ENCODE data around the gene CTDP1.

The CTDP1 gene

GRCh38 chr18:79772108-79772864 lies 92.7 kb downstream of the CTDP1 start:
- TF ChIP-seq FOXP2 (optimal IDR thresholded peaks at IDR 0.05; ENCODE audit: control extremely low read depth, extremely low read length, insufficient read depth) (no peak), EZH2 (IDR thresholded peaks at IDR 0.05) (no peak), POLR2AphosphoS5 (IDR thresholded peaks at IDR 0.05; ENCODE audit: borderline replicate concordance, low read depth, low read length) (no peak)
- Histone ChIP-seq H3K36me3 (ENCODE audit: insufficient read depth, low read length) (no peaks in the 10 kb centered on the region), H3K4me3 (no peak overlapping the region), H3K9ac (ENCODE audit: insufficient read length) (no peak overlapping the region), H3K27ac (no peak overlapping the region), H3K9me3 (ENCODE audit: low read depth, low read length) (no peaks in the 10 kb centered on the region)
- DNase-seq (ENCODE audit: low read depth, low spot score), result no peak

GRCh38 chr18:79772865-79773696 lies 93.5 kb downstream of the CTDP1 start:
- no peak overlapping the region for H3K4me3 ChIP-seq
- DNase-seq (ENCODE audit: low read depth, low spot score), result no peak
- no peaks in the 10 kb centered on the region for H3K36me3 ChIP-seq (ENCODE audit: insufficient read depth, low read length)
- H3K27ac ChIP-seq, result no peak overlapping the region
- no peak for TF ChIP-seq POLR2AphosphoS5 (IDR thresholded peaks at IDR 0.05; ENCODE audit: borderline replicate concordance, low read depth, low read length)
- no peak for TF ChIP-seq EZH2 (IDR thresholded peaks at IDR 0.05)
- no peak for TF ChIP-seq FOXP2 (optimal IDR thresholded peaks at IDR 0.05; ENCODE audit: control extremely low read depth, extremely low read length, insufficient read depth)
- no peaks in the 10 kb centered on the region for H3K9me3 ChIP-seq (ENCODE audit: low read depth, low read length)
- H3K9ac ChIP-seq (ENCODE audit: insufficient read length), result no peak overlapping the region

GRCh38 chr18:79774111-79774510 lies 94.5 kb downstream of the CTDP1 start:
- Histone ChIP-seq H3K9me3 (ENCODE audit: low read depth, low read length) (no peaks in the 10 kb centered on the region), H3K4me3 (no peak overlapping the region), H3K36me3 (ENCODE audit: insufficient read depth, low read length) (no peaks in the 10 kb centered on the region), H3K9ac (ENCODE audit: insufficient read length) (no peak overlapping the region), H3K27ac (no peak overlapping the region)
- DNase-seq (ENCODE audit: low read depth, low spot score), result no peak
- TF ChIP-seq POLR2AphosphoS5 (IDR thresholded peaks at IDR 0.05; ENCODE audit: borderline replicate concordance, low read depth, low read length), result no peak
- no peak for TF ChIP-seq FOXP2 (optimal IDR thresholded peaks at IDR 0.05; ENCODE audit: control extremely low read depth, extremely low read length, insufficient read depth)
- no peak for TF ChIP-seq EZH2 (IDR thresholded peaks at IDR 0.05)

GRCh38 chr18:79775441-79776221 lies 96.0 kb downstream of the CTDP1 start:
- no peak overlapping the region for H3K27ac ChIP-seq
- no peak for DNase-seq (ENCODE audit: low read depth, low spot score)
- TF ChIP-seq POLR2AphosphoS5 (IDR thresholded peaks at IDR 0.05; ENCODE audit: borderline replicate concordance, low read depth, low read length) (no peak), EZH2 (IDR thresholded peaks at IDR 0.05) (no peak)
- no peaks in the 10 kb centered on the region for H3K36me3 ChIP-seq (ENCODE audit: insufficient read depth, low read length)
- no peak overlapping the region for H3K9ac ChIP-seq (ENCODE audit: insufficient read length)
- no peak overlapping the region for H3K4me3 ChIP-seq
- H3K9me3 ChIP-seq (ENCODE audit: low read depth, low read length), result no peaks in the 10 kb centered on the region

- DNase-seq (ENCODE audit: low read depth, low spot score), result no peak
- H3K4me3 ChIP-seq, result no peak overlapping the region
- no peaks in the 10 kb centered on the region for H3K9me3 ChIP-seq (ENCODE audit: low read depth, low read length)
- H3K9ac ChIP-seq (ENCODE audit: insufficient read length), result no peak overlapping the region
- no peaks in the 10 kb centered on the region for H3K36me3 ChIP-seq (ENCODE audit: insufficient read depth, low read length)
- H3K27ac ChIP-seq, result no peak overlapping the region
- TF ChIP-seq FOXP2 (optimal IDR thresholded peaks at IDR 0.05; ENCODE audit: control extremely low read depth, extremely low read length, insufficient read depth), result no peak
- TF ChIP-seq POLR2AphosphoS5 (IDR thresholded peaks at IDR 0.05; ENCODE audit: borderline replicate concordance, low read depth, low read length), result no peak
- no peak for TF ChIP-seq EZH2 (IDR thresholded peaks at IDR 0.05)
Measured at GRCh38 chr18:79776674-79777073, 97.1 kb downstream of the CTDP1 start.

GRCh38 chr18:79778291-79778791 lies 98.7 kb downstream of the CTDP1 start:
- Histone ChIP-seq H3K9ac (ENCODE audit: insufficient read length) (no peak overlapping the region), H3K9me3 (ENCODE audit: low read depth, low read length) (no peaks in the 10 kb centered on the region), H3K36me3 (ENCODE audit: insufficient read depth, low read length) (no peaks in the 10 kb centered on the region), H3K4me3 (no peak overlapping the region), H3K27ac (no peak overlapping the region)
- no peak for TF ChIP-seq POLR2AphosphoS5 (IDR thresholded peaks at IDR 0.05; ENCODE audit: borderline replicate concordance, low read depth, low read length)
- no peak for TF ChIP-seq FOXP2 (optimal IDR thresholded peaks at IDR 0.05; ENCODE audit: control extremely low read depth, extremely low read length, insufficient read depth)
- no peak for TF ChIP-seq EZH2 (IDR thresholded peaks at IDR 0.05)
- DNase-seq (ENCODE audit: low read depth, low spot score), result no peak

GRCh38 chr18:79779021-79779699 lies 99.6 kb downstream of the CTDP1 start:
- no peak for DNase-seq (ENCODE audit: low read depth, low spot score)
- Histone ChIP-seq H3K4me3 (no peak overlapping the region), H3K27ac (no peak overlapping the region), H3K9ac (ENCODE audit: insufficient read length) (no peak overlapping the region), H3K9me3 (ENCODE audit: low read depth, low read length) (no peaks in the 10 kb centered on the region), H3K36me3 (ENCODE audit: insufficient read depth, low read length) (no peaks in the 10 kb centered on the region)
- no peak for TF ChIP-seq POLR2AphosphoS5 (IDR thresholded peaks at IDR 0.05; ENCODE audit: borderline replicate concordance, low read depth, low read length)
- no peak for TF ChIP-seq FOXP2 (optimal IDR thresholded peaks at IDR 0.05; ENCODE audit: control extremely low read depth, extremely low read length, insufficient read depth)
- no peak for TF ChIP-seq EZH2 (IDR thresholded peaks at IDR 0.05)
